ENCODE measurements around the gene IGSF10.

The IGSF10 gene

GRCh38 chr3:151459358-151459757 is 1.5 kb downstream of the IGSF10 start:
- no peak overlapping the region for H3K27ac ChIP-seq
- H3K4me3 ChIP-seq (ENCODE audit: low read depth in 1 of 2, low read length in 1 of 2): no peak overlapping the region
- H3K27me3 ChIP-seq: peaks cover 41% of the 10 kb centered on the region
- peaks cover 4 to 5% of the 10 kb centered on the region in 2 experiments for H3K4me1 ChIP-seq (ENCODE audit: control insufficient read depth in 1 of 2, insufficient read depth in 1 of 2, low read depth in 1 of 2, low read length in 1 of 2)
- no peaks in the 10 kb centered on the region for H3K36me3 ChIP-seq
- TF ChIP-seq CTCF (IDR thresholded peaks at IDR 0.05): no peak
- no peaks in the 10 kb centered on the region for H3K9me3 ChIP-seq

GRCh38 chr3:151456065-151456464 is 4.8 kb downstream of the IGSF10 start:
- Histone ChIP-seq H3K27me3 (peaks cover 19% of the 10 kb centered on the region), H3K4me1 (ENCODE audit: control insufficient read depth in 1 of 2, insufficient read depth in 1 of 2, low read depth in 1 of 2, low read length in 1 of 2) (peaks cover 3 to 5% of the 10 kb centered on the region in 2 experiments), H3K27ac (no peak overlapping the region), H3K4me3 (ENCODE audit: low read depth in 1 of 2, low read length in 1 of 2) (no peak overlapping the region), H3K36me3 (no peaks in the 10 kb centered on the region), H3K9me3 (no peaks in the 10 kb centered on the region)
- no peak for TF ChIP-seq CTCF (IDR thresholded peaks at IDR 0.05)

GRCh38 chr3:151452841-151453240 is 8.0 kb downstream of the IGSF10 start:
- H3K27ac ChIP-seq: no peak overlapping the region

GRCh38 chr3:151452368-151452767 is 8.5 kb downstream of the IGSF10 start:
- no peak for TF ChIP-seq CTCF (IDR thresholded peaks at IDR 0.05)
- no peaks in the 10 kb centered on the region for H3K27me3 ChIP-seq

More at GRCh38 chr3:151452841-151453240, 8.0 kb downstream of the IGSF10 start:
- no peaks in the 10 kb centered on the region for H3K27me3 ChIP-seq
- no peaks in the 10 kb centered on the region for H3K4me1 ChIP-seq (ENCODE audit: control insufficient read depth in 1 of 2, insufficient read depth in 1 of 2, low read depth in 1 of 2, low read length in 1 of 2)
- H3K4me3 ChIP-seq (ENCODE audit: low read depth in 1 of 2, low read length in 1 of 2): no peak overlapping the region
- no peaks in the 10 kb centered on the region for H3K9me3 ChIP-seq
- H3K36me3 ChIP-seq: no peaks in the 10 kb centered on the region
- TF ChIP-seq CTCF (IDR thresholded peaks at IDR 0.05): no peak

GRCh38 chr3:151446002-151446340 is 14.9 kb downstream of the IGSF10 start:
- H3K4me3 ChIP-seq (ENCODE audit: low read depth in 1 of 2, low read length in 1 of 2): no peak overlapping the region
- H3K4me1 ChIP-seq (ENCODE audit: control insufficient read depth in 1 of 2, insufficient read depth in 1 of 2, low read depth in 1 of 2, low read length in 1 of 2): no peaks in the 10 kb centered on the region
- no peaks in the 10 kb centered on the region for H3K9me3 ChIP-seq
- H3K27ac ChIP-seq: no peak overlapping the region
- no peaks in the 10 kb centered on the region for H3K36me3 ChIP-seq
- no peak for TF ChIP-seq CTCF (IDR thresholded peaks at IDR 0.05)
- H3K27me3 ChIP-seq: no peaks in the 10 kb centered on the region

More at GRCh38 chr3:151452368-151452767, 8.5 kb downstream of the IGSF10 start:
- Histone ChIP-seq H3K4me1 (ENCODE audit: control insufficient read depth in 1 of 2, insufficient read depth in 1 of 2, low read depth in 1 of 2, low read length in 1 of 2) (no peaks in the 10 kb centered on the region), H3K4me3 (ENCODE audit: low read depth in 1 of 2, low read length in 1 of 2) (no peak overlapping the region), H3K36me3 (no peaks in the 10 kb centered on the region), H3K9me3 (no peaks in the 10 kb centered on the region), H3K27ac (no peak overlapping the region)

All from neutrophil (primary cell).